Activated CD8-positive, alpha-beta T cell treated with anti-CD3 and anti-CD28 coated beads for 36 hours (primary cell): ENCODE data around the gene DDX1. TPM values are rescaled to one million over a fixed set of nuclear protein-coding genes. Genes with fewer than 3 reads are reported as not detected.
"Not testable (repeated sequence)": the region's sequence is repeated elsewhere in the genome, so short reads cannot be mapped to it uniquely, and the experiment has no call there.

Source experiments
- ATAC-seq: fragments of 200-7000 bp; cut with Tn5 transposase; one replicate; pipeline ENCODE4 v1.10.0; 2021; ENCODE audit warnings: mild to moderate bottlenecking, moderate library complexity
- CTCF ChIA-PET: fragments of 350-600 bp; sonication (Branson Sonifier 250); formaldehyde crosslinking; loops from one replicate; lab custom pipeline; 2021; ENCODE audit warnings: antibody characterized with exemption; lab: Charles Lee
- POLR2A ChIA-PET: fragments of 350-600 bp; sonication (Branson Sonifier 250); formaldehyde crosslinking; loops from one replicate; lab custom pipeline; 2021; ENCODE audit warnings: antibody characterized with exemption; lab: Charles Lee
- DNase-seq: peaks from one replicate; pipeline ENCODE4 v3.0.0-alpha.2; 2020
- H3K27ac Mint-ChIP-seq: one replicate; pipeline ENCODE4 v1.8.0; 2021; ENCODE audit warnings: mild to moderate bottlenecking, mixed read lengths
- H3K27me3 Mint-ChIP-seq: one replicate; pipeline ENCODE4 v1.8.0; 2021; ENCODE audit warnings: mixed read lengths
- H3K36me3 Mint-ChIP-seq: one replicate; pipeline ENCODE4 v1.8.0; 2021; ENCODE audit warnings: low read depth, mixed read lengths
- H3K4me1 Mint-ChIP-seq: one replicate; pipeline ENCODE4 v1.8.0; 2021; ENCODE audit warnings: low read depth, mixed read lengths
- H3K4me3 Mint-ChIP-seq: one replicate; pipeline ENCODE4 v1.8.0; 2021; ENCODE audit warnings: mild to moderate bottlenecking, moderate library complexity, mixed read lengths
- H3K9me3 Mint-ChIP-seq: one replicate; pipeline ENCODE4 v1.8.0; 2021; ENCODE audit warnings: mixed read lengths
- CTCF ChIP-seq: fragments of 200-600 bp; IDR thresholded peaks from one replicate; pipeline ENCODE4 v1.8.0; 2022; ENCODE audit warnings: antibody characterized with exemption, mild to moderate bottlenecking
- intact Hi-C: fragments of 100-400 bp; cut with micrococcal nuclease; formaldehyde crosslinking; loops from one replicate; pipeline ENCODE4 v1.10.0; 2022
- total RNA-seq, 2 experiments: library from RNA; stranded (reverse); gene quantifications; one replicate each; pipeline ENCODE4 v1.2.3, GENCODE V29; 2021

The DDX1 gene
- total RNA-seq, 2 experiments from 2014 or later = 90.3 to 92.5 TPM

DNA sequence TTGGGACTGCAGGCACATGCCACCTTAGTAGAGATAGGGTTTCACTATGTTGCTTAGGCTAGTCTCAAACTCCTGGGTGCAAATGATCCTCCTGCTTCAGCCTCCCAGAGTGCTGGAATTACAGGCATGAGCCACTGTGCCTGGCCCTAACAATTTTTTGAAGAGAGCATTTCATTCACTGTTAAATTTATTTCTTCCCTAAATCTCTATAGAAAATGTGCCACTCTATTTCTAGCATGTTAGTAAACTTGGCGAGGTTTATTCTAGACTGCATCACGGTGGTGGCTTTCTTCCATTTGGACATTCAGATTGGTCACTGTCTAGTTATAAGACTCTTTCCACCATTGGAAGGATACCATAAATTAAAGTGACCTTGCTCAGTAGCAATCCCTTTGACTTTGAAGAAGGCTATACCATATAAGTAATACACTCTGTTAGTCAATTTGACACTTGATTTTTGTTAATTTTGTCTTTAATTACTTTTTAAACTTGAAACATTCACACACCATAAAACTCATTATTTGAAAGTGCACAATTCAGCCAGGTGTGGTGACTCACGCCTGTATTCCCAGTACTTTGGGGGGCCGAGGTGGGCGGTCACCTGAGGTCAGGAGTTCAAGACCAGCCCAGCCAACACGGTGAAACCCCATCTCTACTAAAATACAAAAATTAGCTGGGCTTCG lies 16.2 kb downstream of the DDX1 start:
- intact Hi-C loops = no loop called here
- no peaks in the 10 kb centered on the region for H3K27me3 Mint-ChIP-seq
- CTCF ChIA-PET = no interaction called here
- no peak overlapping the region for H3K27ac Mint-ChIP-seq
- no peak for ATAC-seq
- TF ChIP-seq CTCF = no peak
- no peaks in the 10 kb centered on the region for H3K4me1 Mint-ChIP-seq
- POLR2A ChIA-PET = no interaction called here
- DNase-seq = no peak
- no peaks in the 10 kb centered on the region for H3K9me3 Mint-ChIP-seq
- H3K4me3 Mint-ChIP-seq = no peak overlapping the region
- H3K36me3 Mint-ChIP-seq = peaks cover 52% of the 10 kb centered on the region

- Mint-ChIP-seq H3K36me3 (peaks cover 53% of the 10 kb centered on the region), H3K27me3 (no peaks in the 10 kb centered on the region), H3K4me3 (no peak overlapping the region), H3K4me1 (peaks cover 1% of the 10 kb centered on the region), H3K9me3 (no peaks in the 10 kb centered on the region), H3K27ac (no peak overlapping the region)
- CTCF ChIA-PET = interaction anchor here (1.1 kb wide), 1 partner anchor 20 kb away, joined by 3 read pairs; no protein-coding TSS in a partner anchor
- POLR2A ChIA-PET = no interaction called here
- ATAC-seq (no peak), DNase-seq (no peak)
- intact Hi-C loops = no loop called here
- no peak for TF ChIP-seq CTCF
Measured at GRCh38 chr2:15608392-15608761, 16.7 kb downstream of the DDX1 start.

DNA sequence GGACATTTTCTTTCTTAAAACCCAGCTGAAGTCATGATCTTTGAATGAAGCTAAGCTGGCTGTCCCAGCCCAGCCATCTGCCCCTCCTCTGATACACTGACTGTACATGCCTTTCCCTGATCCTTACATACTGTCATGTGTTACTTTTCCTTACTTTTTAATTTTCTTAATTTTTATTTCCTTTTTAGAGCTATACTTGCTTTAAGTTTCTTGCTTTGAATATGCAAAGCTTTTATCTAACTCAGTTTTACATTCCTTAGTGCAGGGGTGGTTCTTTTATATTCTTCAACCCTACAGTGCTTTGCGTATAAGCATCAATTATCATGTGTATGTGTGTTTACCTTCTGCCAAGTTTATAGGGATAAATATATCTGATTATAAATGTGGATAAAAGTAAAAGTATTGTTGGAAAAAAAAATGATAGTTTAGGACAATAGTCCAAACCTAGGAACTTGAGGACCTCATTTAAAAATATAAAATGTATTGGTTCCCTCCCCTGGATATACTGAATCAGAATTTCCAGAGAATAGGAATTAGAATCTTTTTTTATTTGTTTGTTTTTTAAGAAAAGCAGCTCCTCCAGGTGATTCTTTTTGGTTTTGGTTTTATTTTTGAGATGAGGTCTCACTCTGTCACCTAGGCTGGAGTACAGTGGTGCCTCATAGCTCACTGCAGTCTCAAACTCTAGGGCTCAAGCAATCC lies 17.8 kb downstream of the DDX1 start:
- H3K4me1 Mint-ChIP-seq = peaks cover 3% of the 10 kb centered on the region
- H3K36me3 Mint-ChIP-seq = peaks cover 50% of the 10 kb centered on the region
- intact Hi-C loops = no loop called here
- TF ChIP-seq CTCF = no peak
- CTCF ChIA-PET = interaction anchor here (1.1 kb wide), 1 partner anchor 19 kb away, joined by 3 read pairs; no protein-coding TSS in a partner anchor
- no peak overlapping the region for H3K4me3 Mint-ChIP-seq
- POLR2A ChIA-PET = interaction anchor here (0.7 to 1.7 kb wide), 2 partner anchors 18 to 77 kb away, joined by 3 read pairs; partner anchors contain the start of gene DDX1
- no peaks in the 10 kb centered on the region for H3K27me3 Mint-ChIP-seq
- H3K9me3 Mint-ChIP-seq = no peaks in the 10 kb centered on the region
- no peak for ATAC-seq
- no peak for DNase-seq
- no peak overlapping the region for H3K27ac Mint-ChIP-seq

- no peak overlapping the region for H3K4me3 Mint-ChIP-seq
- ChIA-PET POLR2A (interaction anchor here (1.7 kb wide), 1 partner anchor 19 kb away, joined by 3 read pairs; the partner anchor contains the start of gene DDX1), CTCF (no interaction called here)
- H3K4me1 Mint-ChIP-seq = peaks cover 3% of the 10 kb centered on the region
- ATAC-seq (no peak), DNase-seq (no peak)
- TF ChIP-seq CTCF = no peak
- no peaks in the 10 kb centered on the region for H3K9me3 Mint-ChIP-seq
- no peaks in the 10 kb centered on the region for H3K27me3 Mint-ChIP-seq
- intact Hi-C loops = no loop called here
- peaks cover 45% of the 10 kb centered on the region for H3K36me3 Mint-ChIP-seq
- H3K27ac Mint-ChIP-seq = no peak overlapping the region
Measured at GRCh38 chr2:15610430-15610952, 18.8 kb downstream of the DDX1 start.

DNA sequence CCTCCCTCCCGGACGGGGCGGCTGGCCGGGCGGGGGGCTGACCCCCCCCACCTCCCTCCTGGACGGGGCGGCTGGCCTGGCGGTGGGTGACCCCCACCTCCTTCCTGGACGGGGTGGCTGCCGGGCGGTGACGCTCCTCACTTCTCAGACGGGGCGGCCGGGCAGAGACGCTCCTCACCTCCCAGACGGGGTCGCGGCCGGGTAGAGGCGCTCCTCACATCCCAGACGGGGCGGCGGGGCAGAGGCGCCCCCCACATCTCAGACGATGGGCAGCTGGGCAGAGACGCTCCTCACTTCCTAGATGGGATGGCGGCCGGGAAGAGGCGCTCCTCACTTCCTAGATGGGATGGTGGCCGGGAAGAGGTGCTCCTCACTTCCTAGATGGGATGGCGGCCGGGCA lies 20.4 kb downstream of the DDX1 start:
- not testable (repeated sequence) for DNase-seq

More for the DNA sequence above, 20.4 kb downstream of the DDX1 start:
- CTCF ChIA-PET, H3K4me3 Mint-ChIP-seq, H3K27ac Mint-ChIP-seq, H3K4me1 Mint-ChIP-seq, H3K9me3 Mint-ChIP-seq, H3K27me3 Mint-ChIP-seq, ATAC-seq, intact Hi-C loops, POLR2A ChIA-PET: not testable (repeated sequence)
- peaks cover 42% of the 10 kb centered on the region for H3K36me3 Mint-ChIP-seq
